GM19238 (cell line): ENCODE results near the gene CCL27.
A peak's percentile ranks its signal among the peaks of the same experiment; 100 is the strongest.

Source experiments
- DNase-seq: peaks from one replicate; pipeline ENCODE4 v3.0.0; 2011; ENCODE audit warnings: low spot score; ENCODE audit not compliant: insufficient read length

The CCL27 gene, protein sequence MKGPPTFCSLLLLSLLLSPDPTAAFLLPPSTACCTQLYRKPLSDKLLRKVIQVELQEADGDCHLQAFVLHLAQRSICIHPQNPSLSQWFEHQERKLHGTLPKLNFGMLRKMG

DNA sequence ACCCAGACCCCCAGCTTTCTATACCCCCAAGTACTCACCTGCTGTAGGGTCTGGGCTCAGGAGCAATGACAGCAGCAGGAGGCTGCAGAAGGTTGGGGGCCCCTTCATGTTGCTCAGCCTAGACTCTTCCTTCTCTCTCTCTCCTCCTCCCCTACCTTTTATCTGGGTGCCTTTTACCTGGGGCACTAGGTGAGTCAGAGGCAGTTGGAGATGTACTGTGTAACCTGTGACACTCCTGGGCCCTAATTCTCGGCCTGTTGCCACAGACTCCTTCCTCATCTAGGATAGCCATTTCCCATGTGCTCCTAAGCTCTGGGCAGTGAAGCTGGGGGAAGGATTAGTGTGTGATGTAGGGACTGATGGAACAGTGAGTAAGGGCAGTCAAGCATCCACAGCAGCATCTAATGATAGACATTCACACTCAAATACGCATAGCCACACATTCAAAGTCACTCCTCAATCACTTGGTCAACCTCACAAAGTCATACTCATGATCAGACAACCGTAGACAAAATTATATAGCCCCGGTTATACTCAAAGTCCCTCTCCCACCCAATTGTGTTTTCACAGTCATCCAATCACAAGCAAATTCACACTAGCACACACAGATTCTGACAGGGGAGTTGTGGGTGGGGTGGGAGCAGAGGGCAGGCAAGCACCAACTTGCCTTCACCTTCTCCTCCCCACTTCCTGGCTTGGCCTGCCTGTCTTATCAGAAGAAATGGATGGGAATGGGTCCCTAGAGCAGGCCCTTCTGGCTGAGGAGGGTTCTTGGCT lies at the start of gene CCL27:
Gene CCL27 (minus strand): TSS at position 132 of the 777 bp plus-strand sequence. CDS start 24 bp downstream, at position 108.
- DNase-seq = no peak

DNA sequence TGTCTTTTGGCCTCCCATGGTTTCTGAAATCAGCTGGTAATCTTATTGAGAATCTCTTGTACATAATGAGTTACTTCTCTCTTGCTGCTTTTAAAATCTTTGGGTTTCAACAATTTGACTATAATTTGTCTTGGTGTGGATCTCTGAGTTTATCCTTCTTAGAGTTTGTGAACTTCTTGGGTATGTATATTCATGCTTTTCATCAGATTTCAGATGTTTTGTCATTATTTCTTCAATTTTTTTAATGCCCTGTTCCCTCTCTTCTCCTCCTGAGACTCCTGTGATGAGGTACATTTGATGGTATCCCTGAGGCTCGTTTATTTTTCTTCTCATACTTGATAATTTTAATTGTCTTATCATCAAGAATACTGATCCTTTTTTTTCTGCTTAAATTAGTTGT lies 49.7 kb upstream of the CCL27 start:
- no peak for DNase-seq

DNA sequence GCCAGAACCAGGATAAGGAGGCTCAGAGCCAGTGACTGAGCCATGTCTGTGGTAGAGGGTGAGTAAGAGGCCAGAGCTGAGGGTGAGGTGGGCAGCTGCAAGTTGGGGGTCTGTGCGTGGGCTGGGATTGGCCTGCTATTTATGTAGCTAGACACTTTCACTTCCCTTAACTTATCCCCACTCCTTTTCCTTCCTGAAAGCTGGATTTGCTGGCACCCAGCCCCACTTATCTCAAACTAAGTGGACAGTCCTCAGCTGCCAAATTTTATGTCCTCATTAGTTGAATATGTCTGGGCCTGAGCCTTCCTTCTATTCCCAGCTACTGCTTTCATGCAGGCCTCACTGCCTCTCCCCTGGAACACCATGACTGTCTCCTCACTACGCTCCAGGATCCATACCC lies 47.6 kb upstream of the CCL27 start, which contains the start of gene CCL21:
Gene CCL21 (minus strand): TSS at position 114 of the 400 bp plus-strand sequence. CDS start 70 bp downstream, at position 44.
- no peak for DNase-seq

DNA sequence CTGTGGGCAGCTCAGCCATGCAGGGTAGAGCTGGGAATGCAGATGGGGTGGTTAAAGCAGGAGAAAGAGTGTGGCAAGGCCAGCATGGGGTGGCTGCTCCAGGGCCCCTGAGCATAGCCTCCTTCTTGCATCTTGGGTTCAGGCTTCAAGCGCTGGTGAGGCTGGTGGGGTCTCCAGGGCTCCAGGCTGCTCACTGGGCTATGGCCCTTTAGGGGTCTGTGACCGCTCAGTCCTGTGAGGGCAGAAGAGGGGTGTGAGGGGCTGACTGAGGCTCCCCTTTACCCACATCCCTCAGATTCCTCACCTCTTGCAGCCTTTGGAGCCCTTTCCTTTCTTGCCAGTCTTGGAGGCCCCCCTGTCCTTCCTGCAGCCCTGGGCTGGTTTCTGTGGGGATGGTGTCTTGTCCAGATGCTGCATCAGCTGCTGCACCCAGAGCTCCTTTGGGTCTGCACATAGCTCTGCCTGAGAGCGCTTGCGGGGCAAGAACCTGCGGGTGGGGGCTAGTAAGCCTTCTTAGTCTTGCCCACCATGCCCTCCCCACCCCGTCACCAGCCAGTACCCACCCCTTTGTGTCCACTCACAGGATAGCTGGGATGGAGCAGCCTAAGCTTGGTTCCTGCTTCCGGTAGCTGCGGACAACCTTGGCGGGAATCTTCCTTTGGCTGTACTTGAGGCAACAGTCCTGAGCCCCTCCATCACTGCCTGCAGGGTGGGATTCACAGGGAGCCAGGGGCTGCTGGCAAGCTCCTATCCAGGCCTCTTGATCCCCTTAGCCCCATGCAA lies 46.9 kb upstream of the CCL27 start:
- no peak for DNase-seq

DNA sequence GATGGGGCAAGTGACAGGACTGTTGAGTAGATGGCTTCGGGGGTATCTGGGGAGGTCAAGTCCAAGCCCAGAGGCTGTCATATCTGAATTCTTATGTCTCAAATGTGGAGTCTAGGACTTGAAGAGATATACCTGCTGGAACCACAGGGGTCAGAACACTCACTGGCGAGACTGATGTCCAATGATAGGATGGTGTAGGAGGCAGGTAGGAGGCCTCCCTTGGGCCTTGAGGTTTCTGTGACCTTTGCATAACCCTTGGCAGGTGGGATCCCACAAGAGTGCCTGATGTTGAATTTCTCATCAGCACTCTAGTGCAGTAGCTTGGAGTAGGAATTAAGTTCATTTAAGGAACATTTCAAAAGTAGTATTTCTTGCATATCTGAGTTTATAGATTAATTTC lies 44.7 kb upstream of the CCL27 start:
- no peak for DNase-seq

DNA sequence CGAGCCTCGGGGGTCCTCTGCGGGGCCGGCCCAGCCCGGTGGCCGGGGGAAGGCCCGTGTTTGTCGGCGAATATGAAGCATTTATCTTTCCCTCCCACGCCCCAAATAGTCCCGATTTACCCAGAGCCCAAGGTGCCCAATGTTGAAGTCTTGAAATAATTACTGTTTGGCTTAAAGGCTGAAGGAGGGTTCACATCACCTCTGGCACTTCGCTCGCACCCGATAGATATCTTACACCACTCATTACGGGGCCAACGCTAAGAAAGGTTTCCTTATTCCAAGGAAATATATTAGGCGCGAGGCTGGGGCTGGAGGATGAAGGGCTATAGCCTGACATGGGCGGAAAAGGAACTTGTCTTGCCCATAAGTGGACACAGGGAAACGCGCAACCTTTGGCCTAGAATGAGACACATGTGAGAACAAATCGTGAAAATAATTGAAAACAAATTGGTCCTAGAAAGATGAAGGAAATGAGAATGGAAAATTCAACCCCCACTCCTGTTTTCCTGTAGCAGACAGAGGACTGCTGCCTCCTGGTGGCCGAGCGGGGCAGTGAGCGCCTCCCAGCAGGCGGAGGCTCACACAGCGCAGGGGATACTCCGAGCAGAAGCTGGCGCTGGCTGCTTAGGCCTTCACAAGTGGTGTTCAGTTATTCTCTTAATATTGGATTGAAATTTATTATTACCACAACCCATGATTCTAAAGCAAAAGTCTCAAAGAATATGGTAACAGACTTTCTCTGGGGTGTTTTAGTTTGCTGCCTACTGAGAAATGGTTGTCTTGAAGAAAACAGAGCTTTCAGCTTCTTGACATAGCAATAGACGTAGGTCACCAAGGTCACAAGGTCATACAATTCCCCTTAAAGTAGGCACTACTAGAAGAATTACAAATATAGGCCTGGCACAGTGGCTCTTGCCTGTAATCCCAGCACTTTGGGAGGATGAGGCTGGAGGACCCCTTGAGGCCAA lies 39.6 kb upstream of the CCL27 start:
- peak; percentile 68 for DNase-seq

DNA sequence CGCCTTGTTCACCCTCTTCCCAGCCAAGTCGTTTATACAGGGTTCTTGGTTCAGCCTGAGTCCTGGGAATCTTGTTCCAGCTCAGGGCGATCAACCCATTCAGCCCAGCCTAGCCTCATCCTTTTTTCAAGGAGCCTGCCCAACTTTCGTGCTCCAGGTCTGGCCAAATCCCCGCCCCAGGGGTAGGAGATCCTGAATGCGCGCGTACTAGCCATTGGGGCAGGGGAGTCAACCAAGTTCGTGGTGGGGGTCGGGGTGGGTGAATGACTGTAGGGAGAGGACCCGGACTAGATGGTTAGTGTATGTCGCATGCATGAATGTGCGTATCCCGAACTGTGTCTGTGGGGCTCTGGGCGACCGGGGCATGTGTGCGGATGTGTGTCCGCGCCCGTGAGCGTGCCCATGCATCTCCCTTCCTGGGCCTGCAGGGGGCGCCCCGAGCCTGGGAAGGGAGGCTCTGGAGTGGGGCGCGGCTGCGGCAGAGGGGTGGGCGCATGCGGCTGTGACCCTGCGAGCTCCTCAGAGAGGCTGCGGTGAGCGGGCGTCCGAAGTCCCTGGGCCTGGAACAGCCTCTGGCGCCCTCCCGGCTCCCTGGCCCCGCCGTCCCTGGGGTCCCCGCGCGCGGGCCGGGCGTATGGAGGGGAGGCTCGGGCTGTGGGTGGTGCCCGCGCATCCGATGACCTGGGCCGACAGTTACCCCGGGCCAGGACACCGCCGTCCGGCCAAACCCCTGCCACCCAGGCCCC lies 38.7 kb upstream of the CCL27 start:
- DNase-seq = peak; percentile 52

DNA sequence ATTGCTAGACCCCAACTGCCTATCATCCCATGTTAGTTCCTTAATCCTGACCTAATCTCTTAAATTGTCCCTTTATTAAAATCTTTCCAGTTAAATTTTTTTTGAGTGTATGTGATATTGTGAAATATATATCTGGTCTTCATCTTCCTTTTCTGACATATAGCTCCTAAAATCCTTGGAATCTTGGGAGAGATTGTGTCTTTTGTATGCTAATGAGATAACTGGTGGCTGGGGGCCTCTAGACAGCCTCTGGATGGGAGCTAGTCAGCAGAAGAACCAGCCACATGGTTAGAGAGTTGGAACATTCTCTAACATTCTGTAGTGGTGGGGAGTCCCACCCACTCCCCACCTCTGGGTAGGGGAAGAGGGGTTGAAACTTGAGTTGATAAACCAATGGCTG lies 32.4 kb upstream of the CCL27 start:
- DNase-seq = no peak

DNA sequence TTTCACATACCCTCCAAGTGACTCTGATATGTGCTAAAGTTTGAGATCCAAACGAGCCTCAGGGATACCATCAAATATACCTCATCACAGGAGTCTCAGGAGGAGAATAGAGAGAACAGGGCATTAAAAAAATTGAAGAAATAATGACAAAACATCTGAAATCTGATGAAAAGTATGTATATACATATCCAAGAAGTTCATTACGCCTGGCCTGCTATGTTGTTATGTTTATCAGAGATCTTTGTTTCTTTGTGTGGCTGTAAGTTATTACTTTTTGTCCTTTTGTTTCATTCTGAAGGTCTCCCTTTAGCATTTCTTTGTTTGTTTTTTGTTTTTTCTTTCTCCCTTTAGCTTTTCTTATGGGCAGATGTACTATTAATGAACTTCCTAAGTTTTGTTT lies 31.1 kb upstream of the CCL27 start:
- DNase-seq = no peak

DNA sequence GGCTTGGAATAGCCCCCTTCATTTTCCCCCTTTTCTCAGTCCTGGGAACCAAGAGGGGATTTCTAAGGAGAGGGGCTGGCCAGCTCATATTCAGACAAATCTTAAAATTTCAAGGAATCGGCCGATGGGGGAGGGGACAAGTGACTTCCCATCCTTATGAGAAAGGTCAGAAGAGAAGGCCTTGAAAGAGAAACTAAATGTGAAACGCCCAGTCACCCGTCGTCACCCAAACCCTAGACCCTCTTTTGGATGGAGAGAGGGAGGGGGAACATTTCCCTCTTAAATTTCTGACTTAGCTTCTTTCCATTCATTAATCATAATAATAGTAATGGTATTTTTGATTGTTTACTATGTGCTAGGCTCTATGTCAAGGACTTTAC lies 29.5 kb upstream of the CCL27 start:
- DNase-seq = no peak

DNA sequence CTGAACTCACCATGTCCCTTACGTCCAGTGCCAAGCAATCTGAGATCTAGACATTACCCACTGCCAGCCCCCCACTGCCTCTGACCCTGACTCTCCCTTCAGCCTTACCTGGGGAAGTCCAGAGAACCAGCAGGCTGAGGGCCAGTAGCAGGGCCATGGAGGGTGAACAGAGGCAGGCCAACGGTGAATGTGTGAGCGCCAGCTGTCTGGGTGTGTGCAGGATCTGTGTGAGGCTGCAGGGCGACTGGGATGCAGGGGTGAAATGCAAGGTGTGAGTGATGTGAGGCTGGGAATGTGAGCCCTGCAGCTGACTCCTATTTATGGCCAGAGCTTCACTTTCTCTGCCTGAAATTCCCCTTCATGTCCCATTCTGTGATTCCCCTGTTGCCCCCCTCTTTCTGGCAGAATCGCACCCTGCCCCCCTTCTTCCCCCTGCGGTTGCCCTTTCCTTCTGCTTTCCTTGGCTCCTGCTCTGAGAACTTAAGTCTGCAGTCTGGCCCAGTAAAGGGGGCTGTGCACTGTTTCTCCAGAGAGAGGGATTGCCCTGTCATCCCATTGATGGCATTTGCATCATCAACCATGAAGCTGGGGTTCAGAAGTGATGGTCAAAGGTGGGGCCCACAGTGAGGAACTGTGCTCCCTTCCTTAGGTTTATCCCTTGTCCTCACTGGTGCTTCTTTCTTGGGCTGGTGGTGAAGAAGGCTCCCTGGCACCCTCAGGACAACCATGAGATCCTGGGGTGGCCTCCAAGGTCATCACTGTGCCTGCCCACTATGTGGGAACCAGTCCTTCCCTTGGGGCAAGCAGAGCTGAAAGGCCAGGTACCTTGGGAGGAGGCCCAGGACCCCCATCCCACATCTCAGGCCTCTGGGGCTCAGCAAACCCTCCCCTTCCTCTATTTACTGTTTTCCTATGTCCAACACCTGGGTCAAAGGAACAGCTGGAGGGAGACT lies 28.8 kb upstream of the CCL27 start, which contains the start of gene CCL19:
Gene CCL19 (minus strand): TSS at position 294 of the 953 bp plus-strand sequence. CDS start 137 bp downstream, at position 157.
- no peak for DNase-seq

DNA sequence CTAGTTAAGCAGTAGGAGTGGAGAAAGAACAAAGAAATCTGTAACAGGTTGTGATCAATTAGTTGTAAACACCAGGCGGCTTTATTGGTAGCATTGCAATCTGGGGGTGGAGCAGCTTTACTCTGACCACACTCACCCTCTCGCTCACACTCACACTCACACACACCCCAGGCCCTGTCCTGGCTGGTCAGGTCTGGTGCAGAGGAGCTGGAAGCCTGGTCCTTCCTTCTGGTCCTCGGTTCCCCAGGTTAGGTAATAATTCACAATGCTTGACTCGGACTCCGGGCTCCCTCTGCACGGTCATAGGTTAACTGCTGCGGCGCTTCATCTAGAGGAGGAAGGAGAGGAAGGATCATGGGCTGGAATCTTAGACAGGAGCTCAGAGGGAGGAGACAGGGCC lies 27.1 kb upstream of the CCL27 start:
- no peak for DNase-seq

DNA sequence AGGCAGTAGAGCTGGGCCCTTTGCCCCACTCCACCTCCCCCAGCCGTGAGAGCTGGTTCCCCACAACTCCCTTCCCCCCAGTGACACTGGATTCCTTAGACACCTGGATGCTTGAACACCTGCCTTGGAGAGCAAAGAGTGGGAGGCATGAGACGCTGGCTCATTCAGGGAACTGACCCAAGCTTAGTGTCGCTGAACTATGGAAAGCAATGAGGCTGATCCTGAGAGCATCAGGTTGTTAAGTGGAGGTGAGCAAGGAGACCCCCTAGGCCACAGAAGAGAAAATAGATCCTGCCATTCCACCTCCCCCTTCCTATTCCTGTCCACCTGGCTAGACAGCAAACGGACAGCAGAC lies 26.6 kb upstream of the CCL27 start:
- DNase-seq = no peak

DNA sequence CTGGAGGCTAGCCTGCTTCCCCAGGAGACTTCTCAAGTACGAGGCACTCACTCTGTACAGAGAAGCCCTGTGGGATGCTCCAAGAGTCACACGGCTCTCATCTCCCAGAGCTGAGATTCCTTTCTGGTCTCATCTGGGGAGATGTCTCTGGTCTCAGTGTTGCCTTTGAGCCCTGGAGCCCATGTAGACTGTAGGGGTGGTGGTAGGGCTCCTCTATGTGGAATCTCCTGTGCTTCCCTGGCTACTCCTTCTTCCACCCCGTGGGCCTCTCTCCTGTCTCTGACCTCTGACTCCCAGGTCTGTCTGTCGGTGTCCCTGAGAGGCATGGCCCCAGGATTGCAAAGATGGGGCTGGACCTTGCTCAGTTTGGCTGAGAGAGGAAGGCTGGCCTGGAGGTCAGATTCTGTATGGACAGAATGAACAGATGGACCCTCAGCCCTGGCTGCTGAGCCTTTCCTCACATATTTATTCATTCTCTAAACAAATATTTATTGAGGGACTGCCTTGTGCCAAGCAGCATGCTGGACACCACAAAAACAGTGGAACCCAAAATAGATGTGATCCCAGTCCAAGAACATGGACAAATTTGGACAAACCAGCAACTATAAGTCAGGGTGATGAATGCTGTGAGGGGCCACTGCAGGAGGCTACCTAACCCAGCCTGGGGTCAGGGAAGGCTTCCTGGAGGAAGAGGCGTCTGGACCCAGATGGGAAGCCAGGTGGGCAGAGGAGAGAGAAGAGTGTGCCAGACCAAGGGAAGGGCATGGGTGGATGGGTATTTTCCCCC lies 26.1 kb upstream of the CCL27 start:
- no peak for DNase-seq

DNA sequence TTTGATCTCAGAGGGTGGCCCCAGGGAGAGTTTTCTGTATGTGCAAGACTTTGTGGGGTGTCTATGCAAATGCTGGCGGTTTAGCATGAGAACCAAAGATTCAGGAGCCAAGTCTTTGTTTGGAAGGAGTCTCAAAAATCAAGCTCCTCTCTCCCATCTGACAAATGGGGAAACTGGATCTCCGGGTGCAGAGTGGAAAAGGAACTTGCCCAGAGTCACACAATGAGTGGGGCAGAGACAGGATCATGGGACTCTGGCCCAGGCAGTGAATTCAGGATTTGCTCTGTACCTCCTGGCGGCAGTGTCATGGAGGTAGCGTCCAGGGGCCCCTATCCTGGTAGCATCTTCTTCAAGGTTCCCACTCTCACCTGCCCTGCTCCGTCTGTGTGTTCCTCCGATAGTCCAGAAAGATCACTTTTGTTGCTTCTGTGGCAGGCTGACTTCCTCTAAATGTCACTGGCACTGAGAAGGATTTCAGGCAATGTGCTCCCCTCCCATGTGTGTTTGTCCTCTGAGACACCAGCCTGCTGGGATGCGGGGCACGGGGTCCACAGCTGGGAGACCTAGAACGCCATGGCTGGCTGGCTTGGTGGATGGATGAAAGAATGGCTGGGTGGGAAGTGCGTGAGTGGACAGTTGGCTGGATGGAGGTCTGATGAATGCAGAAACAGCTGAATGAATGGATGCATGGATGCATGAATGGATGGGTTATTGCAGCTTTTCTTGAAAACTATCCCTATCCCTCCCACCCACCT lies 25.0 kb upstream of the CCL27 start:
- no peak for DNase-seq

DNA sequence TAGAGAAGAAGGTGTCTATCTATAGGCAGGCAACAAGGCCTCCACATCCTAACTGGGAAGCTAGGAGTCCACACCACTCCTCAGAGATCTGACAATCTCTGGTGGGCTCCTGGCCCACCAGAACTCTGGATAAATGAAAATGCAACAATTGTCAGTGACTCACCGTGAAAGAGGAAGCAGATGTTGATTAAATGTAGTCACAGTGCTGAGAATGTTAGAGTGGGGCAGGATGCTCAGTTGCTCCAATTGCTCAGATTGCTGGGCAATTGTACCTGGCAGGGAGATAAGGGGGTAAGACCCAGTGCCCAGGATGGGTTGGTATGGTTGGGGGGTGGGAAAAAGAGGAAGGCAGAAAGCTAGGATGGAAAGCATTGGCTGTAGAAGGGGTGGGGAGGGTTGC lies 24.3 kb upstream of the CCL27 start:
- DNase-seq = no peak

DNA sequence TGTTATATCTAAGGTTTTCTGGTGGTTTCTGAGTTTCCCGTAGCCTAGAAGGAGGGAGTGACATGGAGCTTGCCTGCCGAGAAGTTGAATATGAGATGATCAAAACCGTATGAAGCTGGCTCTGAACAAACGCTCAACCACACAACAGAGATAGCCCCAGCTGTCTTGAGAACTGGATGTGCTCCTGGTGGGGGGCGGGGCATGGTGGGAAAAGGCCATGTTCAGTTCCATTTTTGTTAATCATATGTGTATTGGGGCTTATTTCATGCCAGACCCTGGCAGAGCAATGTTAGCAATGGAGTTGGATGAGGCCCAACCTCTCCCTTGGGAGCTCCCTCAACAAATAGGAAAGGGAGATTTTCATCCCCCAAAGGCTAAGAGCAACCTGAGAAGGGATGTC lies 23.8 kb upstream of the CCL27 start:
- no peak for DNase-seq

DNA sequence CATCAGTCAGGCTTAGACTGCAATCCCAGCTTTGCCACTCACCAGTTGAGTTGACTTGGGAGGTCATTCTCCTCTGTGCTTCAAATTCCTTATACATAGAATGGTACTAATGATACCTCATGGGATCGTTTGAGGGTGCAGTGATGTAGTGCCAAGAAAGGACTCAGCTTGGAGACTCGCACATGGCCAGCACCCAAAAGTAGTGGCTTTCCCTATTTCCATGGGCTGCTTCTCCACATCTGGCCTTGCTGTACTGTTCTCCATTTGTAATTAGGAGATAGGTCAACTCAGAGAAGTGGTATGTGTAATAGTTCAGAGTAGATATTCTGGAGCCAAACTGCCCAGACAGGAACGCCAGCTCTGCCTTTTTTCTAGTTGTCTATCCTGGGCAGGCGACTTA lies 23.1 kb upstream of the CCL27 start:
- no peak for DNase-seq
